Measurements from ENCODE around the gene TBC1D5.

DNA sequence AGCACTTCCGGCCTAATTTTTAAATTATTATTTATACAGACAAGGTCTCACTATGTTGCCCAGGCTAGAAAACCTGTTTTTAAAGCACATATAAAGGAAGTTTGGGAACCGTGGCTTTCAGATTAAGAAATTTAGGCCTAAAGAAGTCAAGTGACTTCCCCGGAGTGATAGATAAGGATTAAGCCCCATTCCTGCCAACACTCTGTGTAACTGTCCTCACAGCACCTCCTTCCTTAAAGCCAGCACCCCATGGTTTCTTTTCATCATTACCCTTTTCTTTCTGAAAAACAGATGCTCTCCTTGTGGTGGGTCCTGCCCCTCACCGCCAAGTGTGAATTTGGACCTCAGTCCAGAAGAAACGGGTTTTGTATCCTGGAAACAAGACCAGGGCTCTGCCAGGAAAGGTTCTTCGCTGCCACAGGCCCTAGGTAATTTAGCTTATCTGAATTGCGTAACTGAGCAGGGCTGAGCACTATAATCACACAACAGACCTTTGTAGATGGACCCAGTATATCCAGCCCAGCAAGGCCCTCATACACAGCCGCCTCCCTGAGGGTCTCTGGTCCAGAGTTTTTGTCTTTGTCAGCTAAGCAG lies 626.3 kb downstream of the TBC1D5 start:
- TF ChIP-seq, protein P1, sequence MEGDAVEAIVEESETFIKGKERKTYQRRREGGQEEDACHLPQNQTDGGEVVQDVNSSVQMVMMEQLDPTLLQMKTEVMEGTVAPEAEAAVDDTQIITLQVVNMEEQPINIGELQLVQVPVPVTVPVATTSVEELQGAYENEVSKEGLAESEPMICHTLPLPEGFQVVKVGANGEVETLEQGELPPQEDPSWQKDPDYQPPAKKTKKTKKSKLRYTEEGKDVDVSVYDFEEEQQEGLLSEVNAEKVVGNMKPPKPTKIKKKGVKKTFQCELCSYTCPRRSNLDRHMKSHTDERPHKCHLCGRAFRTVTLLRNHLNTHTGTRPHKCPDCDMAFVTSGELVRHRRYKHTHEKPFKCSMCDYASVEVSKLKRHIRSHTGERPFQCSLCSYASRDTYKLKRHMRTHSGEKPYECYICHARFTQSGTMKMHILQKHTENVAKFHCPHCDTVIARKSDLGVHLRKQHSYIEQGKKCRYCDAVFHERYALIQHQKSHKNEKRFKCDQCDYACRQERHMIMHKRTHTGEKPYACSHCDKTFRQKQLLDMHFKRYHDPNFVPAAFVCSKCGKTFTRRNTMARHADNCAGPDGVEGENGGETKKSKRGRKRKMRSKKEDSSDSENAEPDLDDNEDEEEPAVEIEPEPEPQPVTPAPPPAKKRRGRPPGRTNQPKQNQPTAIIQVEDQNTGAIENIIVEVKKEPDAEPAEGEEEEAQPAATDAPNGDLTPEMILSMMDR (conservative IDR thresholded peaks at IDR 0.05) = no peak
- TF ChIP-seq ZFX (IDR thresholded peaks at IDR 0.05) = no peak
